Gastrocnemius medialis (tissue), 4 donors: ENCODE measurements around the gene HARS1.

Experiments used
- CTCF ChIP-seq, 5 experiments: fragments of 450-650 bp in 3 of 5; fragments of 200-600 bp in 2 of 5; sonication (generic) in 2 of 5; IDR thresholded peaks in 4 of 5; conservative IDR thresholded peaks in 1 of 5; 1 replicate in 4 of 5; 2 replicates in 1 of 5; pipeline ENCODE4 v1.5.1; 2016 to 2019; ENCODE audit warnings: antibody characterized with exemption in 5 of 5, mild to moderate bottlenecking in 3 of 5, moderate library complexity in 3 of 5
- POLR2A ChIP-seq, 2 donors: fragments of 450-650 bp; IDR thresholded peaks; one replicate each; pipeline ENCODE4 v1.6.1; 2017; ENCODE audit warnings: antibody characterized with exemption in 2 of 2, mild to moderate bottlenecking in 2 of 2, moderate library complexity in 2 of 2

- TF ChIP-seq CTCF (IDR thresholded peaks at IDR 0.05 in 4 of 5, conservative IDR thresholded peaks at IDR 0.05 in 1 of 5) (no peak), POLR2A (IDR thresholded peaks at IDR 0.05) (no peak)
These were observed 53.6 kb downstream of the HARS1 start for GRCh38 chr5:140637371-140638100.
